H1 (cell line): ENCODE data around the gene VPS13C. TPM values are rescaled to one million over a fixed set of nuclear protein-coding genes. Genes with fewer than 3 reads are reported as not detected.

ENCODE experiments used
- BACH1 ChIP-seq: IDR thresholded peaks from 2 replicates; pipeline ENCODE4 v1.6.1; 2012; ENCODE audit warnings: low read length, improper control_type of control experiment
- CBX5 ChIP-seq: fragments of 300-800, 300-1000 bp; sonication (generic); IDR thresholded peaks from 2 replicates; pipeline ENCODE4 v1.7.1; 2016; ENCODE audit warnings: antibody characterized with exemption, low read length, low read depth
- CBX8 ChIP-seq: fragments of 300-800, 300-1000 bp; sonication (generic); IDR thresholded peaks from 2 replicates; pipeline ENCODE4 v1.7.1; 2016; ENCODE audit warnings: low read depth, low read length, borderline replicate concordance
- EP300 ChIP-seq, 2 experiments: IDR thresholded peaks; 1 replicate in 1 of 2; 2 replicates in 1 of 2; pipeline ENCODE4 v1.6.1; 2011 to 2012; ENCODE audit warnings: low read depth in 2 of 2, low read length in 2 of 2, mild to moderate bottlenecking in 2 of 2, borderline replicate concordance in 1 of 2, inconsistent platforms in 1 of 2, moderate library complexity in 1 of 2
- FOSL1 ChIP-seq: IDR thresholded peaks from 2 replicates; pipeline ENCODE4 v1.6.1; 2011; ENCODE audit warnings: mild to moderate bottlenecking, low read depth, low read length, moderate library complexity; ENCODE audit not compliant: insufficient read depth
- KDM4A ChIP-seq: IDR thresholded peaks from one replicate; pipeline ENCODE4 v1.7.1; 2012; ENCODE audit warnings: low read depth, mild to moderate bottlenecking, moderate library complexity, low read length, inconsistent platforms; ENCODE audit not compliant: severe bottlenecking
- KDM5A ChIP-seq: fragments of 200-600 bp; IDR thresholded peaks from 2 replicates; pipeline ENCODE4 v1.7.1; 2012; ENCODE audit warnings: mild to moderate bottlenecking, low read length, inconsistent platforms, mixed read lengths
- NANOG ChIP-seq: IDR thresholded peaks from 2 replicates; pipeline ENCODE4 v1.6.1; 2011; ENCODE audit warnings: low read length, low read depth, mild to moderate bottlenecking, inconsistent platforms; ENCODE audit not compliant: insufficient read depth, poor library complexity, severe bottlenecking
- NRF1 ChIP-seq: IDR thresholded peaks from 2 replicates; pipeline ENCODE4 v1.6.1; 2011; ENCODE audit warnings: mild to moderate bottlenecking, low read depth, low read length, improper control_type of control experiment
- POLR2A ChIP-seq, 2 experiments: IDR thresholded peaks; 1 replicate in 1 of 2; 2 replicates in 1 of 2; pipeline ENCODE4 v1.6.1; 2011; ENCODE audit warnings: low read depth in 2 of 2, low read length in 2 of 2, mild to moderate bottlenecking in 2 of 2; ENCODE audit errors: control extremely low read depth in 1 of 2
- POLR2AphosphoS5 ChIP-seq: IDR thresholded peaks from 2 replicates; pipeline ENCODE4 v1.6.1; 2011; ENCODE audit warnings: low read depth, low read length
- RAD21 ChIP-seq, 2 experiments: IDR thresholded peaks in 1 of 2; conservative IDR thresholded peaks in 1 of 2; 2 replicates each; pipeline ENCODE4 v1.6.1; 2011; ENCODE audit warnings: low read depth in 2 of 2, low read length in 2 of 2, improper control_type of control experiment in 1 of 2, inconsistent platforms in 1 of 2, mild to moderate bottlenecking in 1 of 2, moderate library complexity in 1 of 2
- RBBP5 ChIP-seq: IDR thresholded peaks from 2 replicates; pipeline ENCODE4 v1.7.1; 2012; ENCODE audit warnings: low read depth, mild to moderate bottlenecking, inconsistent platforms, low read length, moderate library complexity, borderline replicate concordance
- RFX5 ChIP-seq: IDR thresholded peaks from 2 replicates; pipeline ENCODE4 v1.6.1; 2011; ENCODE audit warnings: low read depth, low read length, improper control_type of control experiment, borderline replicate concordance
- RNF2 ChIP-seq: fragments of 200-900, 300-1000 bp; sonication (generic); IDR thresholded peaks from 2 replicates; pipeline ENCODE4 v1.7.1; 2016; ENCODE audit warnings: borderline replicate concordance, low read depth, mild to moderate bottlenecking, antibody characterized with exemption, low read length; ENCODE audit not compliant: poor library complexity, severe bottlenecking; ENCODE audit errors: missing control alignments
- RXRA ChIP-seq: IDR thresholded peaks from 2 replicates; pipeline ENCODE4 v1.6.1; 2011; ENCODE audit warnings: low read depth, mild to moderate bottlenecking, low read length, moderate library complexity; ENCODE audit not compliant: insufficient read depth
- SAP30 ChIP-seq: fragments of 300-600 bp; sonication (generic); IDR thresholded peaks from 2 replicates; pipeline ENCODE4 v1.7.1; 2012; ENCODE audit warnings: low read length, moderate library complexity, mild to moderate bottlenecking, inconsistent platforms; ENCODE audit not compliant: insufficient read depth, insufficient replicate concordance
- SP1 ChIP-seq: IDR thresholded peaks from 2 replicates; pipeline ENCODE4 v1.6.1; 2011; ENCODE audit warnings: low read depth, low read length
- SP2 ChIP-seq: IDR thresholded peaks from 2 replicates; pipeline ENCODE4 v1.6.1; 2012; ENCODE audit warnings: mild to moderate bottlenecking, low read length, inconsistent platforms
- TAF1 ChIP-seq: IDR thresholded peaks from 2 replicates; pipeline ENCODE4 v1.6.1; 2011; ENCODE audit warnings: mild to moderate bottlenecking, low read depth, low read length
- TBP ChIP-seq: IDR thresholded peaks from 2 replicates; pipeline ENCODE4 v1.6.1; 2011; ENCODE audit warnings: low read depth, low read length, improper control_type of control experiment
- polyA plus RNA-seq, 7 experiments: library from polyadenylated mRNA; depleted of rRNA in 3 of 7; stranded (reverse) in 5 of 7; unstranded in 2 of 7; fragments of >200 nt in 5 of 7; fragments of 200-250 nt in 2 of 7; gene quantifications; 1 replicate in 5 of 7; 2 replicates in 1 of 7; 4 replicates in 1 of 7; pipeline versions ENCODE4 v1.2.1 to v1.2.3, GENCODE V29; 2011 to 2013; ENCODE audit warnings: missing spikeins in 2 of 7, mixed read lengths in 2 of 7
- total RNA-seq: library from RNA; stranded (reverse); fragmentation: NEBNext Ultra II Directional; extraction: Animal tissue kit (Norgen Biotek cat#: 25700); gene quantifications from 2 replicates; pipeline ENCODE4 v1.2.1, GENCODE V29; 2021

Gene VPS13C
- total and polyA plus RNA-seq, 2 of the 8 experiments (the other 6 are each of a cell fraction or from before 2014, with no cell fraction given), result 4.8 to 18.8 TPM

DNA sequence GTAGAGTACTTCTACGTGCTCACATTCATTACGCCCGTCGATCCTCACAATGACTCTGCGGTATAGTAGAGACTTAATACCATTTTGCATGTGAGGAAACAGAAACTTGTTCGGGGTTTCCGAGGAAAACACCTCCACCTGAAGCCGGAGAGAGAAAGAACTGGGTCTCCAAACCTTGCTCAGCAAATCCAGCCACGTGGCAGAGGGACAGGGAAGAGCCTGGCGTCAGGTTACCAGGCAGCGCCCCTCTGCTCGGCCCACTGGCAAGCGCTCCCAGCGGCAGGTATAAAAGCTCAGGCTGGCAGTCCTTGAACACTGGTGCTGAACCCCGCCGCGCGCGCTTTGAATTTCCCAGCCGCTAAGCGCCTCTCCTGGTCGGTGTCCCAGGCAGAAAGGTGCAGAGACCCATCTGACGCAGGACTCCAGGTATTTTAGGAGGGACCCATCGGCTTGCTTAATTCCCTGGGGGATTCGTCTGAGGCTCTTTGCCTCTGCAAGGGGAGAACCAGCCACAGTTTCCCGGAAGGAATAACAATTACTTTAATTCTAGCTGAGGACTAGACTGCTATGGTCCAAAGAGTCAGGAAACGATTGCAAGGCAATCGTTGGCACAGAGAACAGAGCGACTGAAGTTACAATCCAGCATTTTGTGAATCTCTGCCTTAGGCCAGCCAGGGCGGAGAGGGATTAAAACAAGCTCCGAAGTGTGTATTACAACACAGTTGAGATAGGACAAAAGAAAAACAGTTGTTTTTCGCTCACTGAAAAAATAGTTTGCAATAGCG, 6.6 kb upstream of the VPS13C start, which contains the start of gene C2CD4A (continued):
- no peak for TF ChIP-seq CBX5
- no peak for TF ChIP-seq NRF1
- TF ChIP-seq RFX5, result no peak
- TF ChIP-seq KDM4A, result no peak
- no peak; a peak in 1 of 4 replicates for TF ChIP-seq RAD21 (IDR thresholded peaks at IDR 0.05 in 1 of 2, conservative IDR thresholded peaks at IDR 0.05 in 1 of 2; ENCODE audit: low read depth in 2 of 2, low read length in 2 of 2)
- TF ChIP-seq TAF1, result no peak
- TF ChIP-seq RNF2, result no peak
- TF ChIP-seq RXRA, result no peak
- TF ChIP-seq NANOG, result peak; percentile 25
- TF ChIP-seq SP1, result no peak
- TF ChIP-seq FOSL1, result no peak
- no peak for TF ChIP-seq CBX8
- peak; percentile 86 for TF ChIP-seq SAP30
- peak; percentile 78 for TF ChIP-seq BACH1
- peak; percentile 60 for TF ChIP-seq TBP
- no peak for TF ChIP-seq POLR2A (IDR thresholded peaks at IDR 0.05; ENCODE audit: control extremely low read depth in 1 of 2, low read depth in 2 of 2, low read length in 2 of 2)
- no peak for TF ChIP-seq KDM5A
- TF ChIP-seq RBBP5, result no peak
- TF ChIP-seq SP2, result no peak
- TF ChIP-seq EP300 (IDR thresholded peaks at IDR 0.05; ENCODE audit: borderline replicate concordance in 1 of 2, low read depth in 2 of 2, low read length in 2 of 2), result no peak
- TF ChIP-seq POLR2AphosphoS5, result no peak
